Kidney glomerular epithelial cell (primary cell): ENCODE results near the gene ANP32E.
A peak's percentile ranks its signal among the peaks of the same experiment; 100 is the strongest.

Experiments used
- DNase-seq: peaks from one replicate; lab custom pipeline; 2025; lab: John Stamatoyannopoulos, UW

Gene ANP32E

DNA sequence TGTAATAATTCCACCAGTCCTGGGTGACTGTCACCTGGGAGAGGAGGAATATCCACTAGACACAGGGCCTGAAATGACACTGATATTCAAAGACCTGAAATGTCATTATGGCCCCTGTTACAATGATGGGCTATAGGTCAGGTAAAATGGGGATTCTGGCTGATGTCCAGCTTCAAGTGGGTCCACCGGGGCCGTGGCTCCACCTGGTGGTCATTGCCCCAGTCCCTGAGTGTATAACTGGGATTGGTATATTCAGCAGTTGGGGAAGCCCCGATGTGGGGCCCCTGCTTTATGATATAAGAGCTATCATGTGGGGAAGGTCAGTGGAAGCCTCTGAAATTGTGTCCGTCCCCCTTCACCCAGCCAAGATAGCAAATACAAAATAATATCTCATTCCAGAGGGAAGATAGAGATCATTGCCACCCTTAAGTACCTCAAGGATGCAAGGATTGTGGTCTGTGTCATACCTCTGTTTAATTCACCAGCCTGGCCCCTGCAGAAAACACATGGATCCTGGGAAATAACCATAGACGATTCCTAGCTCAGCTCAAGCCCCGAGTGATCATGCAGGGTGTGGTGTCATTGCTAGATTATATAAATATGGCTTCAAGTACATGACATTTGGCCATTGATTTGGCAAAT lies 66.8 kb downstream of the ANP32E start:
- DNase-seq = peak; percentile 26
